OCI-LY3 (cell line): Measurements from ENCODE around the gene ZSCAN10.

ENCODE experiments used
- H2AFZ ChIP-seq: fragments of 200-600, 300-600 bp; shearing (Covaris generic); 2 replicates; pipeline ENCODE4 v1.6.0; 2014; ENCODE audit warnings: antibody characterized with exemption, low read depth, low read length
- H3K27ac ChIP-seq: fragments of 200-600, 300-600 bp; sonication (generic); 2 replicates; pipeline ENCODE4 v1.5.1; 2014; ENCODE audit warnings: mild to moderate bottlenecking, low read length, moderate library complexity, mixed read lengths
- H3K27me3 ChIP-seq: fragments of 200-600, 300-600 bp; sonication (generic); 2 replicates; pipeline ENCODE4 v1.6.1; 2014; ENCODE audit warnings: low read depth, low read length, mixed read lengths
- H3K36me3 ChIP-seq: fragments of 200-600, 300-600 bp; sonication (generic); replicated peaks from 2 replicates; pipeline ENCODE3; 2014; ENCODE audit warnings: low read depth, low read length, mixed read lengths
- H3K4me1 ChIP-seq: fragments of 300-600, 200-600 bp; sonication (generic); 2 replicates; pipeline ENCODE4 v1.6.1; 2014; ENCODE audit warnings: low read length, mixed read lengths
- H3K4me2 ChIP-seq: fragments of 200-600, 300-600 bp; sonication (generic); 2 replicates; pipeline ENCODE4 v1.6.1; 2014; ENCODE audit warnings: low read length, mixed read lengths
- H3K4me3 ChIP-seq: fragments of 300-600, 200-600 bp; sonication (generic); 2 replicates; pipeline ENCODE4 v1.5.1; 2014; ENCODE audit warnings: antibody characterized with exemption, mild to moderate bottlenecking, low read length, moderate library complexity
- H3K79me2 ChIP-seq: fragments of 300-600, 200-600 bp; shearing (Covaris generic); 2 replicates; pipeline ENCODE4 v1.6.1; 2014; ENCODE audit warnings: mild to moderate bottlenecking, low read length, mixed read lengths
- H3K9ac ChIP-seq: fragments of 300-600, 200-600 bp; shearing (Covaris generic); 2 replicates; pipeline ENCODE4 v1.6.0; 2014; ENCODE audit warnings: mild to moderate bottlenecking, low read length, moderate library complexity
- H3K9me3 ChIP-seq: fragments of 200-600, 300-600 bp; shearing (Covaris generic); 2 replicates; pipeline ENCODE4 v1.6.1; 2014; ENCODE audit warnings: low read length, mixed read lengths; ENCODE audit not compliant: insufficient read depth
- H4K20me1 ChIP-seq: fragments of 200-600, 300-600 bp; sonication (generic); 2 replicates; pipeline ENCODE4 v1.6.1; 2016; ENCODE audit warnings: low read length, mixed read lengths; ENCODE audit not compliant: insufficient read depth
- EZH2phosphoT487 ChIP-seq: fragments of 200-600 bp; shearing (Covaris generic); IDR thresholded peaks from 2 replicates; pipeline ENCODE4 v1.6.1; 2018; ENCODE audit warnings: antibody characterized with exemption, mixed run types, low read depth
- TF ChIP-seq, protein P1 (sequence below): fragments of 200-600, 300-600 bp; sonication (generic); IDR thresholded peaks from 2 replicates; pipeline ENCODE4 v1.5.1; 2014; ENCODE audit warnings: antibody characterized with exemption, low read length, low read depth

ZSCAN10 gene

DNA sequence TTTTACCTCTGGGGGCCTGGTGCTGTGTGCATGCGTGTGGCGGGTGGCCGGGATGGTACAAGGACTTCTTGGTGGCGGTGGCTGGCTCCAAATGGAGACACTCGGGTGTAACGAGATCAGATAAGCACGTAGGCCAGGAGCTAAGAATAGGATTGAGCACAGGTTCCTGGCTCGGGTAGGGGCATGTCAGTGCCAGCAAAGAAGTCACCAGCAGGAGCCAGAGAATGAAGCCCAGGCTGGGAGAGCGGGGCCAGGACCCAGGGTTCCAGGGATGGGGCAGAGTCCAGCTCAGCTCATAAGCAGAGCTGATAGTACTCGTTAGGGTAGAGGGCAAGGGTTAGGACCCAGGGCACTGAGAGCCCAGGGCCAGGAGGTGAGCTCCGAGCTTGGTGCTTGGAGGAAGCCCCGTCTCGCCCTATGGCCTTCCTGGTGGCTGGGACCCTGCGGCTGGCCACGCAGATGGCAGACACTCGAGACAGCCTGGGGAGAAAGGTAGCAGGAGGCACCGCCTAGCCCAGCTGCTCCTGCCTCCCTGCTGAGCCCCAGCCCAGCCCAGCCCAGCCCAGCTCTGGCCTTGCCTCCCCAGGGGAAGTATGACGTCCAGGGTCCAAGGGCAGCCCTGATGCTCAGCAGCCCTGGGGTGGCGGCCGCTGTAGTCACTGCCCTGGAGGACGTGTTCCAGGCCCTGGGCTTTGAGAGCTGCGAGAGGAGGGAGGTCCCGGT lies 44.7 kb upstream of the ZSCAN10 start:
- no peaks in the 10 kb centered on the region for H3K79me2 ChIP-seq
- H3K9ac ChIP-seq: no peak overlapping the region
- H2AFZ ChIP-seq: no peak overlapping the region
- H3K9me3 ChIP-seq: no peaks in the 10 kb centered on the region
- H3K27ac ChIP-seq: no peak overlapping the region
- no peak overlapping the region for H3K4me3 ChIP-seq
- TF ChIP-seq, protein P1, sequence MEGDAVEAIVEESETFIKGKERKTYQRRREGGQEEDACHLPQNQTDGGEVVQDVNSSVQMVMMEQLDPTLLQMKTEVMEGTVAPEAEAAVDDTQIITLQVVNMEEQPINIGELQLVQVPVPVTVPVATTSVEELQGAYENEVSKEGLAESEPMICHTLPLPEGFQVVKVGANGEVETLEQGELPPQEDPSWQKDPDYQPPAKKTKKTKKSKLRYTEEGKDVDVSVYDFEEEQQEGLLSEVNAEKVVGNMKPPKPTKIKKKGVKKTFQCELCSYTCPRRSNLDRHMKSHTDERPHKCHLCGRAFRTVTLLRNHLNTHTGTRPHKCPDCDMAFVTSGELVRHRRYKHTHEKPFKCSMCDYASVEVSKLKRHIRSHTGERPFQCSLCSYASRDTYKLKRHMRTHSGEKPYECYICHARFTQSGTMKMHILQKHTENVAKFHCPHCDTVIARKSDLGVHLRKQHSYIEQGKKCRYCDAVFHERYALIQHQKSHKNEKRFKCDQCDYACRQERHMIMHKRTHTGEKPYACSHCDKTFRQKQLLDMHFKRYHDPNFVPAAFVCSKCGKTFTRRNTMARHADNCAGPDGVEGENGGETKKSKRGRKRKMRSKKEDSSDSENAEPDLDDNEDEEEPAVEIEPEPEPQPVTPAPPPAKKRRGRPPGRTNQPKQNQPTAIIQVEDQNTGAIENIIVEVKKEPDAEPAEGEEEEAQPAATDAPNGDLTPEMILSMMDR: no peak
- no peak for TF ChIP-seq EZH2phosphoT487
- no peak overlapping the region for H3K4me2 ChIP-seq
- H3K36me3 ChIP-seq: no peaks in the 10 kb centered on the region
- no peaks in the 10 kb centered on the region for H3K4me1 ChIP-seq
- H3K27me3 ChIP-seq: no peaks in the 10 kb centered on the region
- H4K20me1 ChIP-seq: no peaks in the 10 kb centered on the region

DNA sequence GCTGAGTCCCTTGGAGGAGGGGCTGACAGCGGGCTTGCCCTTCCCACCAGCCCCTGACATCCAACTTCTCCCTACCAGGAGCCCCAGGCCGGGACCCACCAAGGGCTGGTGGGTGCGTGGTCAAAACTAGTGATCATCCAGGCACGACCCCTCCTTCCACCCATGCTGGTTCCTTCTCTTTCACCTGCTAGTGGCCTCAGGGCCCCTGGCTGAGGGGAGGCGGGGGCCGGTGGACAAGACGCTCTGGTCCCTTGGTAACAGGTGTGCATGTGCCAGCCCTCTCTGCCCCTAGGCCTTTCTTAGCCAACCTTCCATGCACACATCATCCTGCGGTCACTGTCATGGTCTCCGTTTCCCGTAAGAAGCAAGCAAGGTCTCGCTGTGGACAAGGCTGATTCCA lies 44.1 kb upstream of the ZSCAN10 start:
- Histone ChIP-seq H3K9ac (no peak overlapping the region), H3K4me1 (no peaks in the 10 kb centered on the region), H2AFZ (no peak overlapping the region), H4K20me1 (no peaks in the 10 kb centered on the region), H3K27me3 (no peaks in the 10 kb centered on the region), H3K36me3 (no peaks in the 10 kb centered on the region), H3K9me3 (no peaks in the 10 kb centered on the region), H3K79me2 (no peaks in the 10 kb centered on the region), H3K4me3 (no peak overlapping the region), H3K4me2 (no peak overlapping the region), H3K27ac (no peak overlapping the region)
- no peak for TF ChIP-seq EZH2phosphoT487
- TF ChIP-seq, protein P1: no peak

DNA sequence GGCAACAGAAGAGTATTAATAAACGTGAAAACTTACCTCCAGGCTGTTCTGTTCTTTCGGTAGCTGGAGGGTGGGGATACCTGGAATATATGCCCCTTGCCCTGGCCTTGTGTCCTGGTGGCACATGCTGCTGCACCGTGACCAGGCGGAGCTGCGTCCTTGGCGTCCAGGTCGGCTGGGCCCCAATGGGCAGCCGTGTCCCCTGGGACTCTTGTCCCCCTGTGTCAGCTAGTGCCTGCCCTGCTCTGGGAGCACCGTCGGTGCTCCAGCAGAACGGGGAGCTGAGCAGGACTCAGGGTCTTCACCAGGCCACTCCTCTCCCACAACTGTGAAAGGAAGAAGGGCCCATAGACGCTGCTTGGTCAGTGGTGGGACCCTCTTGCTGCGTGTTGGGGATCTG lies 43.7 kb upstream of the ZSCAN10 start:
- no peaks in the 10 kb centered on the region for H3K36me3 ChIP-seq
- H3K4me3 ChIP-seq: no peak overlapping the region
- H3K4me1 ChIP-seq: no peaks in the 10 kb centered on the region
- H3K27me3 ChIP-seq: no peaks in the 10 kb centered on the region
- TF ChIP-seq EZH2phosphoT487: no peak
- TF ChIP-seq, protein P1: no peak
- no peak overlapping the region for H2AFZ ChIP-seq
- no peak overlapping the region for H3K27ac ChIP-seq
- no peak overlapping the region for H3K9ac ChIP-seq
- no peaks in the 10 kb centered on the region for H3K79me2 ChIP-seq
- H3K4me2 ChIP-seq: no peak overlapping the region
- H4K20me1 ChIP-seq: no peaks in the 10 kb centered on the region
- no peaks in the 10 kb centered on the region for H3K9me3 ChIP-seq

DNA sequence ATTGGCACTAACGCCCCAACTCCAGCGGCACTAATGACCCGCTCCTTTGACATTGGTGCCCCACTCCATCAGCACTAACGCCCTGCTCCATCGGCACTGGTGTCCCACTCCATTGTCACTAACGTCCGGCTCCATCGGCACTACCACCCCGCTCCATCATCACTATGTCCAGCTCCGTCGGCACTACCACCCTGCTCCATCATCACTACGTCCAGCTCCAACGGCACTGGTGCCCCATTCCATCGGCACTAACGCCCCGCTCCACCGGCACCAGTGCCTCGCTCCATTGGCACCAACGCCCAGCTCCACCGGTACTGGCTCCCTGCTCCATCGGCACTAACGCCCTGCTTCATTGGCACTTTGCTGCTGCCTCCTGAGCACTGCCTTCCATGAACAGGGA lies 43.2 kb upstream of the ZSCAN10 start:
- TF ChIP-seq, protein P1: no peak
- no peak for TF ChIP-seq EZH2phosphoT487
- H3K79me2 ChIP-seq: no peaks in the 10 kb centered on the region
- no peak overlapping the region for H2AFZ ChIP-seq
- H3K27ac ChIP-seq: no peak overlapping the region
- H3K36me3 ChIP-seq: no peaks in the 10 kb centered on the region
- H4K20me1 ChIP-seq: no peaks in the 10 kb centered on the region
- no peak overlapping the region for H3K9ac ChIP-seq
- no peaks in the 10 kb centered on the region for H3K27me3 ChIP-seq
- H3K4me3 ChIP-seq: no peak overlapping the region
- no peaks in the 10 kb centered on the region for H3K4me1 ChIP-seq
- H3K4me2 ChIP-seq: no peak overlapping the region
- H3K9me3 ChIP-seq: no peaks in the 10 kb centered on the region
